GM21390 (cell line): Measurements from ENCODE around the gene KCMF1.

Experiments
- ATAC-seq: cut with Tn5 transposase; IDR thresholded peaks from one replicate; pipeline ENCODE4 v1.9.1; 2021; ENCODE audit not compliant: unreplicated experiment

Gene KCMF1

DNA sequence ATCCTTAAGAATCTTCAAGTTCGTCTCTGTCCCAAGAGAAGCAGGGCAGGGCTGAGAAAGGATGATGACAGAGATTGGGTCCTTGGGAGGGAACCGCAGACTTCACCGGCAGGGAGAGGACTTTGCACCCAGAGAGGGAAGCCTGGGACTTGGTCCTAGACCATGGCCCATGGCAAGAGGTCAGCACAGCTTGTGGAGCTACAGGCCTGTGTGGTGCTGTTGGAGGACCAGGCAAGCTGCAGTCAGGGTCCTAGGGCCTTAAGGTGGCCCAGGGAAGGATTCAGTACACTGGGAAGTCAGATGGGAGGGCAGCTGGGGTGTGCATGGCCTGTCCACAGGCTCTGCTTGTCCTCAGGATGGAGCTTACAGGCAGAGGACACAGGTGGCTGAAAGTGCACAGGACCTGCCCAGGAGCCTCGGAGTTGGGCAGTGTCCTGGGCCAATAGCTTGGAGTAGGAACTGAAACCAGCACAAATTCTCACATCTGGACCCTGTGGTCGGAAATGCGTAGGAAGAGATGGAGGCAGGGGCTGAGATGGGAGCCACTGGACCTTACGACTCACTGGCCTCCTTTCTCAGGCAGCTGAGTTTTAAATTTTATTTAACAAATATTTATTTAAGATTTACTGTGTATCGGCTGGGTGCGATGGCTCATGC lies 105.8 kb downstream of the KCMF1 start:
- ATAC-seq: no peak

DNA sequence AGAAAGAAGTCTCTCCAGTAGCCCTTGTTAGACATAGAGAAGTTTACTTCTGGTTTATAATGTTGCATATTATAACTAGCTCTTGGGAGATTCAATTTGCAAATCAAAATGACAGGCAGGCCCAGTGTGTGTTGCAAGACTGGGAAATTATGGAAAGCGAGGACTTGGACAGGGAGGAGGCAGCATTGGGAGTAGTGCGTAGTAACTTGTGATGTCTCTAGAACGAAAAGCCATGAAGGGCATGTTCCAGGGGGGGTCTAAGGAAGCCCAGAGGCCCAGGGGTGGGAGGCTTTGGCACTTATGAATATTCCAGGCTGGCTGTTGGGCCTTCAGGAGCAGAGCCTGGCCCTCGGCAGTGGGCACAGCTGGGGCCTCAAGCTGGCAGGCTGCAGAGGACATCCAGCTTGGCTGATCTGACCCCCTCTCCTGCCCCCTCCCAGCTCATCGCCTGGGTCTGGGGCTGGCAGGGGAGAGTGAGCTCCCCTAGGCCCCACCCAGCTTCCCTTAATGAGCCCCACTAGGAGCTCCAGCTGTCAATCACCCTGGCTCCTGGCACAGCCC lies 107.0 kb downstream of the KCMF1 start:
- no peak for ATAC-seq

- ATAC-seq: no peak
These were observed 107.6 kb downstream of the KCMF1 start for GRCh38 chr2:85078536-85078935.

- no peak for ATAC-seq
These were observed 112.1 kb downstream of the KCMF1 start for GRCh38 chr2:85083092-85083491.

GRCh38 chr2:85085563-85085962 lies 114.6 kb downstream of the KCMF1 start:
- ATAC-seq: no peak

- no peak for ATAC-seq
These were observed 116.6 kb downstream of the KCMF1 start for GRCh38 chr2:85087541-85087940.

- ATAC-seq: no peak
These were observed 118.0 kb downstream of the KCMF1 start for GRCh38 chr2:85088921-85089320.

- no peak for ATAC-seq
These were observed 118.6 kb downstream of the KCMF1 start for GRCh38 chr2:85089585-85089984.

- ATAC-seq: no peak
These were observed 120.9 kb downstream of the KCMF1 start for GRCh38 chr2:85091838-85092237.

DNA sequence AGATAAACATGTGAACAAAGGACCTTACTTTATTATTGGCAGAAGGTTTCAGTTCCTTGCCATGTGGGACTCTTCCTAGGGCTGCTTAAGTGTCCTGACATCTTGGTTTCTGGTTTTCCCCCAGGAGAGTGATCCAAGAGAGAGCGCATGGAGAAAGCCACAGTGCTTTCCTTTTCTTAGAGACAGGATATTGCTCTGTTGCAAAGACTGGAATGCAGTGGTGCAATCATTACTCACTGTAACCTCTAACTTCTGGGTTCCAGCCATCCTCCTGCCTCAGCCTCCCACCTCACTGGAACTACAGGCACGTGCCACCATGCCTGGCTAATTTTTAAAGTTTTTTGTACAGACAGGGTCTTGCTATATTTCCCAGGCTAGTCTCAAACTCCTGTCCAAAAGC lies 124.1 kb downstream of the KCMF1 start:
- no peak for ATAC-seq

GRCh38 chr2:85096616-85097015 lies 125.7 kb downstream of the KCMF1 start:
- ATAC-seq: no peak

DNA sequence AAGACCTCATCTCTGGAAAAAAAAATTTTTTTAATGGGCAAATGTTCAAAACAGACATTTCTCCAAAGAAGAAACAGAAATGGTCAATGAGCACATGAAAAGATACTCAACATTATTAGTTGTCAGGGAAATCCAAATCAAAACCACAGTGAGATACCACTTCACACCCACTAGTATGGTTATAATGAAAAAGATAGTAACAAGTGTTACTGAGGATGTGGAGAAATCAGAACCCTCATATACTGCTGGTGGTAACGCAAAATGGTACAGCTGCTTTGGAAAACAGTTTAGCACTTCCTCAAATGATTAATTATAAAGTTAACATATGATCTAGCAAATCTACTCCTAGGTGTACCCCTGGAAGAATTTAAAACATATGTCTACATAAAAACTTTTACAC lies 133.3 kb downstream of the KCMF1 start:
- ATAC-seq: no peak

DNA sequence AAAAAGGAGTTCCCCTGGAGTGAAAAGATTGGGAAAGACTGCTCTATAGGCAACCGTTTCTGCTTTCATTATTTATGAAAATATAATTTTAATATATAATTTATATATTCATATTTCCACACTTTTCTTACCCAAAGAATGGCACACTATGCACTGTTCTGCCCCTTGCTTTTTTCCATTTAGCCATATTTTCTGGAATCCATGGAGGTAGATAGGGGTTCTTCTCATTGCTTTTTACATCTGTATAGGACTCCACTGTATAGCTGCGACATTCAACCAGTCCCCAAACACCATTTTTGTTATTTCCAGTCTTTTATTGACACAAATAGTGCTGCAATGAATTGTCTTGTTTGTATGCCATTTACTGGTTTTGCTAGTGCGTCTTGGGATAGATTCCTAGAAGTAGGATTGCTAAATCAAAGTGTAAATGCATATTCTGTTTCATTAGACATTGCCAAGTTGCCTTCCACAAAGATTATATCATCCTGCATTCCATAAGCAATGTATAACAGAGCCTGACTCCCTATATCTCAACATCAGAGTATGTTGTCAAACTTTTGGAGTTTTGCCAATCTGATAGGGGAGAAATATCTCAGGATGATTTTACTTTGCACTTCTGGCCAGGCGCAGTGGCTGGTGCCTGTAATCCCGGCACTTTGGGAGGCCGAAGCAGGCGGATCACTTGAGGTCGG lies 135.7 kb downstream of the KCMF1 start:
- no peak for ATAC-seq
